IPS-NIHi11 (cell line): ENCODE data around the gene AKNA.
A peak's percentile ranks its signal among the peaks of the same experiment; 100 is the strongest.

Experiments
- DNase-seq: peaks from one replicate; pipeline ENCODE4 v3.0.0; 2012; ENCODE audit warnings: mixed read lengths, low spot score

AKNA gene

DNA sequence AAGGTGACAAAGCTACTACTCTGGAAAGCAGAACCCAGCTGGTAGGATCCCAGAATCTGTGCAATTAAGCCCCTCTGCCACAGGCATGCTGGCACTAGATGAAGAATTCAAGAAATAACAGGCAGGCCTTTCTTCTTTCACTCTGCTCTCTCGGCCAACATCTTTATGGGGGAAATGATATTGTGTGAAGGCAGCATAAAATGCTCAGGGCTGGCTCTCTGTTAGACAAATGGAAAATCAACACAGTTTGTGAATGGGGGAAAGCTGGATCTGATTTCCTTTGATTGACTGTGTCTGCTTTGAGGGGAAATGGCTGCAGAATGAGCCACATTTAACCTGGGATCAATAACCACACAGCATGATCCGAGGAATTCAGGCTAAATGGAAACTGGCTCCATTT is 29.1 kb upstream of the AKNA start:
- no peak for DNase-seq

GRCh38 chr9:114416290-114416689 is 28.5 kb upstream of the AKNA start:
- DNase-seq, result no peak

GRCh38 chr9:114414346-114414745 is 26.6 kb upstream of the AKNA start:
- DNase-seq, result no peak

DNA sequence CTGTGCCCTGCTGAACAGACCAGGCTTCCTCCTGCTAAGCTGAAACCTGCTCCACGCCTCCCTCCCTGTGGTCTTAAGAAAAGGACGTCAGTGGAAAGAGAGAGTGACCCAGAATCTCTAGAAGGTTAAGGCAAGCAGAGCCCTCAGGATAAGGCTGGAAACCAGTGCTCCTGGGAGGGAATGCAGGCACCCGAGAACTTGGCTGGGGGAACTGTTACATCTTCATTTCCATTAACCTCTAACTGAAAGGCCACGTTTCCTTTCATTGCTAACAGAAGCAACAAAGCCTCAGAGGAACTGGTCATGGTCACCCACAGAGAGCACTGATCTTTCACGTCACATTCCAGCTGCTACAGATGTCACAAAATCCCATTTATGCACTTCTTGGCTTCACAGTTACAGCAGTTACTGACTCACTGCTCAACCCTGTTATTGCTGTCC is 26.1 kb upstream of the AKNA start:
- DNase-seq, result no peak

DNA sequence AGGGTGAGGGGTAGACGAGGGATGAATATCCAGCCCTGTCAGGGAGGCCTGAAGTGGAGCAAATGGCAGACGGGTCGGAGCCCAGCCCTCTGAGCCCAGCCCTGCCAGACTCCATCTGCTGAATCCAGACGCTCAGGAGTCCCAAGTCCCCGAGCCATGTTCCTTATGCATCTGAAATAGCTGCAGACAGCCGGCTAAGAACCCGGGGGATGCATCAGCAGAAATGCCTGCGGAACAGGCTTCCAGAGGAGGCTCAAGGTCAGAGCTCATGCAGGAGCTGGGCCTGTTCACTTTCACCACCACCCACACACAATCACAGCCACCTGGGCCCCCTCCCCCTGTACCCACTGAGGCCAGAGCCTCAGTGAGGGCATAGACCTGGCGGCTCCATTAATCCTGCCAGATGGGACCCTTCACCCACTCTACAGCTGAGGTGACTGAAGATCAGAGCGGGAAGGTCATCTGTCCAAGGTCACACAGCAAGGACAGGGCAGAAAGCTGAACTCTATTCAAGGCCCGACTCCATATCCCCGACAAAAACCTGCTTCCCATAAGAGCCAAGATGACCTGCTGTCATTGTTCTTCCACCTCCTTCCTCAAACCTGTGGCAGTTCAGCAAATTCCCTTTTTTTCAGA is 24.4 kb upstream of the AKNA start:
- no peak for DNase-seq

GRCh38 chr9:114411452-114411851 is 23.7 kb upstream of the AKNA start:
- DNase-seq, result no peak

DNA sequence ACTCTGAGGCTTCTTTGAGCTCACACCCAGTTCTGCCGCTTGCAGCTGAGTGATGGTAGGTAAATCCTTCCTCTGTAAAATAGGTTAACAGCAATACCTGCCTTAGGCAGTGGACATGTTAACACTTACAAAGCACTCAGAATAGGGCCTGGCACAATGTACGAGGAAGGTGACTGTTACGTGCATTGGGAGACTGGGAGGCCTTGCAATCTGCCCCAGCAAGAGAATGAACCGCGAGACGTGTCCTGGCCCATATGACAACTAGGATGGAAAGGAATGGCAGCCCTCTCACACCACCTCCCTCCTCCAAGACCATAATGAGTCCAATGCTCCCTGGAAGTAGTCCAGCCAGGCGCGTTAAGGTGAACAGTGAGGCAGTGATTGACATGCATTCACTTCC is 23.1 kb upstream of the AKNA start:
- no peak for DNase-seq

DNA sequence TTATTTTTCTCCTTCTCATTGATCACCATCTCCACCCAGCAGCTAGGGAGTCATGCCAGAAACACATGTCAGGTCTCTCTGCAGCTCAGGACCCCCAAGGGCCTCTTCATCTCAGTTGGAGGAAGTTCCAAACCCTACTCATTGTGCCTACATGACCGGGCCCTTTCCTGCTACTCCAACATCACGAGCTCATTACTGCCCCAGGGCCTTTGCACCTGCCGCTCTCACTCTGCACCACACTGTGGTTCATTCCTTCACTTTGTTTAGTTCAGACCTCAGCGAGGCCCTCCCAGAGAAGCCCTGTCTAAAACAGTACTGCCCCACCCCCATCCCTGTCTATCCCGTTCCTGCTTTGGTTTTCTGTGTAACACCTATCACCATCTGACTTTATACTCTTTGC is 22.1 kb upstream of the AKNA start:
- DNase-seq, result no peak

GRCh38 chr9:114409103-114409780 is 21.5 kb upstream of the AKNA start:
- DNase-seq, result no peak

- DNase-seq, result no peak
Measured at GRCh38 chr9:114408645-114409044, 20.9 kb upstream of the AKNA start.

- DNase-seq, result no peak
Measured at GRCh38 chr9:114407889-114408288, 20.1 kb upstream of the AKNA start.

DNA sequence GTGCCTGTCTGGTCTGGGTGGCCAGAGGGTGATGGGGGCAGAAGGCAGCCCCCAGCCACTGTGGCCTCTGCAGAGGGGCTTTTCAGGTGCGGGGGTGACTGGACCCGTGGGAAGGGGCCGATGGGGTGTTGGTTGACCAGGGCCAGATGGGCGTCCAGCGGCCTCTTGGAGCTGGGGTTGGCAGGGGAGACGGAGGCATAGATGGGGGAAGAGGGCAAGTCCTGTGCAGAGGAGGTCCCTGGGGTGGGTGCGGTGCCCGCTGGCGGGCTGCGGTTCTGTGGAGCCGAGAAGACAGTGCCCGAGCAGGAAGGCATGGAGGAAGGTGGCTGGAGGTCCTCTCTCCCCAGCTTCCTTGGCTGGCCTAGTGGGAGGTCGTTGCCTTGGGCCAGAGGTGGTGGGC is 18.7 kb upstream of the AKNA start:
- DNase-seq, result no peak

- peak; percentile 88 for DNase-seq
Measured at GRCh38 chr9:114405294-114406034, 17.7 kb upstream of the AKNA start.

DNA sequence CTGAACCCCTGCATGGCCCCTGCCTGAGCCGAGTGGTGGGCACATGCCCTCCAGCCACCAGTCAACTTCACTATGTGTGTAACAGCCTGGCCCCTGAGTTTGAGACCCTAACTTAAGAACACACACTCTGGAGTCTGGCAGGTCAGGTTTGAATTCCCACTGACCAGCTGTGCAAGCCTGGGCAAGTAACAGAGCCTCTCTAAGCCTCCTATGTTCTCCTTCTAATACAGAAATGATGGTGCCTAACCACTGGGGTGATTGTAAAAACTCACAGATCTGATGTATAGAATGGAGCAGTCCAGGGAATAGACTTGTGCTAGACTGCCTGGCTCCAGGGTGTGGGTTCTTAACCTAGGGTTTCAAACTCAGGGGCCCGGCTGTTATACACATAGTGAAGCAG is 16.7 kb upstream of the AKNA start:
- no peak for DNase-seq

GRCh38 chr9:114403153-114403756 is 15.5 kb upstream of the AKNA start:
- no peak for DNase-seq

DNA sequence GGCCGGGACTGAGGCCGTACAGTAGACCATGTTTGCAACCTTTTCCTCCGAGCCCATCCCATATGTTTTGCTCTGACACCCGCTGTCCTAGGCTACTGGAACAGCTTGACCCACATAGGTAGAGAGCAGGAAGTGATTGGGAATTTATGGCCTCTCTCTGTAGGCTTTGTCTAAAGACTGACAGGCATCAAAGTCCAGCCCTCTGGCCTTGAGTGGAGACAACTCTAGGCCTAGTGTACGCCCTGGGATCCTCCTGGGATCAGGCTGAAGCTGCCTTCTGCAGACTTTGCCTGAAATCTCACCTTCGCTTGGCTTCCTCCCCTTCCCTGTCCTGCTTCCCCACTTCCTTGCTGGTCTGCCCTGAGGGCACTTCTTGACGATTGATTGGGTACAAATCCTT is 13.6 kb upstream of the AKNA start:
- no peak for DNase-seq

- DNase-seq, result no peak
Measured at GRCh38 chr9:114400772-114401171, 13.0 kb upstream of the AKNA start.

GRCh38 chr9:114400219-114400618 is 12.4 kb upstream of the AKNA start:
- no peak for DNase-seq

DNA sequence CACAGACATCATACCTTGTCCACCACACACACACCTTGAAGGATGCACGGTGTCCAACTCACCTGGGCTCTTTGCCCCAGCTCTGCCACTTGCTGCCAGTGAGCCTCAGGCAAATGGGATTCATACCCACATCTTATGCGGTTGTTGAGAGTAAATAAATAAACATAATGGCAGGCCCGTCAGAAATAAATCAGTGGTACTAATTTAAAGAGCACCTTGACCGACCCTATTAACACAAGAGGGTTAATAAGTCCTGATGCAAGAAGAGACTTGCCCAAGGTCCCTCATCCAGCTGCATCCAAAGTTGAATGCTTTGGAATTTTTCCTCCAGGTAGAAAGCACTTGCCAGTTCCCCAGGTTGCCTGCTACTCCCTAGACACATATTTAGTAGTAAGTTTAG is 11.6 kb upstream of the AKNA start:
- DNase-seq, result no peak

DNA sequence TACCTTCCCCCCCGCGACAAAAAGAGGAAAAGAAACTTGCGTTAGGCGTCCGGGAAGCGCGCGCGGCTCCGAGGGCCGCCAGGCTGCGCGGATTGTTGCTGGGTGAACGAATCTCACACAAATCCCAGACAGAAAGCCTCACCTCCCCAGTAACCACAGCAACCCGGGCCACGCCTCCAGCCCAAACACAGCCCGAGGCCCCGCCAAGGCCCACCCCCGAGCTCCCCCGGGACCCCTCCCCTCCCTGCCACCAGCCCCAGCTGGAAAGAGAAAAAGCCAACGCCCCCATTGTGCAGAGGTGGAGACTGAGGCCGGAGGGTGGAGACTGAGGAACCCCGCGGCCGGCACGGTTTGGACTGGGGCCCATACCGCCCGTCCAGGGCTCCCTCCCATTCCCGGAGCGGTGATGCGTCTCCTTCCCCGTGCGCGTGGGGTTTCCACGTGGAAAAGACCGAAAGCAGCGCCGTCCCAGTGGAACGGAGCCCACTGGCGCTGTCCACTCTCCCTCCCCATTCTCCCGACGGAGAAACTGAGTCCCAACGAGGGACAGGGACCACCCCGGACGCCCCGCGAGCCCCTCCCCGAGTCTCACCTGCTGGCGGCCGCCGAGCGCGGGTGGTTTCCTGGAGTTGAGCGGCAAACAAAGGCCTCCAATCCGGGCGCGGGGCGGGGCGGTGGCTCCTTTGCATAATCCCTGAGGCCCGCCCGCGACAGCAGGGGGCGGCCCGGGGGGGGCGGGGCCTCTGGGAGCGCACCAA is 10.2 kb upstream of the AKNA start:
- peak; percentile 98 for DNase-seq

- DNase-seq, result no peak
Measured at GRCh38 chr9:114397219-114397847, 9.6 kb upstream of the AKNA start.
